Esophagus muscularis mucosa (tissue), 3 donors: ENCODE measurements around the gene ANKRD6.

Experiments used
- POLR2A ChIP-seq: fragments of 450-650 bp; IDR thresholded peaks from one replicate; pipeline ENCODE4 v1.6.1; 2017; ENCODE audit warnings: antibody characterized with exemption, moderate library complexity, mild to moderate bottlenecking, low read depth
- POLR2AphosphoS5 ChIP-seq, 2 donors: sonication (generic); formaldehyde crosslinking; IDR thresholded peaks; one replicate each; pipeline ENCODE4 v1.6.1; 2017; ENCODE audit warnings: antibody characterized with exemption in 2 of 2
- TF ChIP-seq, protein P1 (sequence below), 3 experiments: fragments of 200-600 bp in 2 of 3; fragments of 450-650 bp in 1 of 3; sonication (generic) in 2 of 3; IDR thresholded peaks; one replicate each; pipeline ENCODE4 v1.5.1; 2017 to 2019; ENCODE audit warnings: antibody characterized with exemption in 3 of 3, mild to moderate bottlenecking in 2 of 3, moderate library complexity in 1 of 3

DNA sequence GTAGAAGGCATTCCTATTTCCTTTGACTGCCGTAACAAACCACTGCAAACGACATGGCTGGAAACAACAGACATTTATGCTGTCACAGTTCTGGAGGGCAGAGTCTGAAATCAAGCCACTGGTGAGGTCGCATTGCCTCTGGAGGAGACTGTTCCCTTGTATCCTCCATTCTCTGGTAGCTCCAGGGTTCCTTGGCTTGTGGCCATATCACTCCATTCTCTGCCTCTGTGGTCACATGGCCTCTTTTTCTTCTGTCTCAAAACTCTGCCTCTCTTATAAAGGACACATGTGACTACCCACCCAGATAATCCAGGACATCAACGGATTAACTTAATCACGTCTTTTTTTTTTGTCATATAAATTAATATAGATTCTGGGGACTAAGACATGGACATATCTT lies 121.2 kb downstream of the ANKRD6 start:
- TF ChIP-seq POLR2A = no peak
- TF ChIP-seq, protein P1, sequence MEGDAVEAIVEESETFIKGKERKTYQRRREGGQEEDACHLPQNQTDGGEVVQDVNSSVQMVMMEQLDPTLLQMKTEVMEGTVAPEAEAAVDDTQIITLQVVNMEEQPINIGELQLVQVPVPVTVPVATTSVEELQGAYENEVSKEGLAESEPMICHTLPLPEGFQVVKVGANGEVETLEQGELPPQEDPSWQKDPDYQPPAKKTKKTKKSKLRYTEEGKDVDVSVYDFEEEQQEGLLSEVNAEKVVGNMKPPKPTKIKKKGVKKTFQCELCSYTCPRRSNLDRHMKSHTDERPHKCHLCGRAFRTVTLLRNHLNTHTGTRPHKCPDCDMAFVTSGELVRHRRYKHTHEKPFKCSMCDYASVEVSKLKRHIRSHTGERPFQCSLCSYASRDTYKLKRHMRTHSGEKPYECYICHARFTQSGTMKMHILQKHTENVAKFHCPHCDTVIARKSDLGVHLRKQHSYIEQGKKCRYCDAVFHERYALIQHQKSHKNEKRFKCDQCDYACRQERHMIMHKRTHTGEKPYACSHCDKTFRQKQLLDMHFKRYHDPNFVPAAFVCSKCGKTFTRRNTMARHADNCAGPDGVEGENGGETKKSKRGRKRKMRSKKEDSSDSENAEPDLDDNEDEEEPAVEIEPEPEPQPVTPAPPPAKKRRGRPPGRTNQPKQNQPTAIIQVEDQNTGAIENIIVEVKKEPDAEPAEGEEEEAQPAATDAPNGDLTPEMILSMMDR (IDR thresholded peaks at IDR 0.05) = no peak
- no peak for TF ChIP-seq POLR2AphosphoS5 (IDR thresholded peaks at IDR 0.05)
